Testis (tissue), 2 donors: ENCODE results near the gene CHRNA9.

ENCODE experiments used
- CTCF ChIP-seq, 3 experiments: fragments of 450-650 bp in 2 of 3; fragments of 200-600 bp in 1 of 3; sonication (generic) in 1 of 3; IDR thresholded peaks; one replicate each; pipeline ENCODE4 v1.5.1; 2016 to 2019; ENCODE audit warnings: antibody characterized with exemption in 3 of 3, mild to moderate bottlenecking in 2 of 3, moderate library complexity in 1 of 3
- POLR2A ChIP-seq: fragments of 450-650 bp; IDR thresholded peaks from one replicate; pipeline ENCODE4 v1.6.1; 2017; ENCODE audit warnings: antibody characterized with exemption, mild to moderate bottlenecking, moderate library complexity

- TF ChIP-seq CTCF (IDR thresholded peaks at IDR 0.05) (no peak), POLR2A (no peak)
These were observed 40.0 kb downstream of the CHRNA9 start for GRCh38 chr4:40375095-40375494.
